Activated naive CD8-positive, alpha-beta T cell treated with anti-CD3 and anti-CD28 coated beads, Interleukin-2, amount 50 U/mL, for 24 hours (primary cell): ENCODE results near the gene TSPEAR.
"Not testable (repeated sequence)": the region's sequence is repeated elsewhere in the genome, so short reads cannot be mapped to it uniquely, and the experiment has no call there.

Experiments used
- ATAC-seq: fragments of 150-1000 bp; cut with Tn5 transposase; one replicate; pipeline ENCODE4 v1.10.0; 2021
- DNase-seq: peaks from one replicate; pipeline ENCODE4 v3.0.0; 2021
- H3K27ac Mint-ChIP-seq: one replicate; pipeline ENCODE4 v1.8.0; 2021; ENCODE audit warnings: mild to moderate bottlenecking, mixed read lengths
- H3K27me3 Mint-ChIP-seq: one replicate; pipeline ENCODE4 v1.8.0; 2021; ENCODE audit warnings: mixed read lengths
- H3K36me3 Mint-ChIP-seq: one replicate; pipeline ENCODE4 v1.8.0; 2021; ENCODE audit warnings: low read depth, mixed read lengths
- H3K4me1 Mint-ChIP-seq: one replicate; pipeline ENCODE4 v1.8.0; 2021; ENCODE audit warnings: mixed read lengths
- H3K4me3 Mint-ChIP-seq: one replicate; pipeline ENCODE4 v1.8.0; 2021; ENCODE audit warnings: mild to moderate bottlenecking, moderate library complexity, mixed read lengths
- H3K9me3 Mint-ChIP-seq: one replicate; pipeline ENCODE4 v1.8.0; 2021; ENCODE audit warnings: mixed read lengths

Gene TSPEAR

GRCh38 chr21:44568667-44569556 lies 142.5 kb downstream of the TSPEAR start:
- no peaks in the 10 kb centered on the region for H3K27me3 Mint-ChIP-seq
- DNase-seq (no peak), ATAC-seq (no peak)
- no peaks in the 10 kb centered on the region for H3K36me3 Mint-ChIP-seq
- no peaks in the 10 kb centered on the region for H3K9me3 Mint-ChIP-seq
- H3K4me3 Mint-ChIP-seq = no peak overlapping the region
- H3K27ac Mint-ChIP-seq = no peak overlapping the region
- H3K4me1 Mint-ChIP-seq = peaks cover 15% of the 10 kb centered on the region

GRCh38 chr21:44568261-44568660 lies 143.1 kb downstream of the TSPEAR start:
- Mint-ChIP-seq H3K27ac (no peak overlapping the region), H3K4me3 (no peak overlapping the region), H3K4me1 (peaks cover 15% of the 10 kb centered on the region), H3K36me3 (no peaks in the 10 kb centered on the region), H3K9me3 (no peaks in the 10 kb centered on the region), H3K27me3 (no peaks in the 10 kb centered on the region)
- no peak for ATAC-seq
- no peak for DNase-seq

GRCh38 chr21:44567481-44568171 lies 143.7 kb downstream of the TSPEAR start:
- no peaks in the 10 kb centered on the region for H3K36me3 Mint-ChIP-seq
- H3K27ac Mint-ChIP-seq = no peak overlapping the region
- no peak overlapping the region for H3K4me3 Mint-ChIP-seq
- DNase-seq = no peak
- no peaks in the 10 kb centered on the region for H3K9me3 Mint-ChIP-seq
- H3K4me1 Mint-ChIP-seq = peaks cover 15% of the 10 kb centered on the region
- H3K27me3 Mint-ChIP-seq = no peaks in the 10 kb centered on the region
- no peak for ATAC-seq

- Mint-ChIP-seq H3K36me3 (peaks cover 2% of the 10 kb centered on the region), H3K9me3 (peaks cover 8% of the 10 kb centered on the region), H3K27me3 (no peaks in the 10 kb centered on the region), H3K27ac (no peak overlapping the region), H3K4me3 (no peak overlapping the region), H3K4me1 (peaks cover 15% of the 10 kb centered on the region)
- DNase-seq = no peak
- no peak for ATAC-seq
These were observed 145.0 kb downstream of the TSPEAR start for GRCh38 chr21:44566403-44566802.

- Mint-ChIP-seq H3K36me3 (peaks cover 5% of the 10 kb centered on the region), H3K4me1 (peaks cover 15% of the 10 kb centered on the region), H3K27me3 (no peaks in the 10 kb centered on the region), H3K9me3 (peaks cover 14% of the 10 kb centered on the region), H3K4me3 (no peak overlapping the region), H3K27ac (peak overlapping the region; percentile 70)
- ATAC-seq (no peak), DNase-seq (no peak)
These were observed 146.3 kb downstream of the TSPEAR start for GRCh38 chr21:44564886-44565598.

- Mint-ChIP-seq H3K4me3 (no peak overlapping the region), H3K4me1 (peaks cover 15% of the 10 kb centered on the region), H3K9me3 (peaks cover 14% of the 10 kb centered on the region), H3K36me3 (peaks cover 5% of the 10 kb centered on the region), H3K27ac (no peak overlapping the region), H3K27me3 (no peaks in the 10 kb centered on the region)
- ATAC-seq = no peak
- no peak for DNase-seq
These were observed 147.3 kb downstream of the TSPEAR start for GRCh38 chr21:44564099-44564498.

GRCh38 chr21:44558695-44559094 lies 152.7 kb downstream of the TSPEAR start, which contains the start of gene KRTAP10-3:
Gene KRTAP10-3, minus strand, starts transcription at chr21:44558795. Its CDS starts 80 bp downstream, at chr21:44558715.
- no peaks in the 10 kb centered on the region for H3K4me1 Mint-ChIP-seq
- H3K36me3 Mint-ChIP-seq = peaks cover 5% of the 10 kb centered on the region
- peaks cover 9% of the 10 kb centered on the region for H3K27me3 Mint-ChIP-seq
- DNase-seq (no peak), ATAC-seq (no peak)
- peaks cover 22% of the 10 kb centered on the region for H3K9me3 Mint-ChIP-seq
- H3K4me3 Mint-ChIP-seq = no peak within 1 kb of the TSS
- no peak within 1 kb of the TSS for H3K27ac Mint-ChIP-seq

- ATAC-seq, H3K36me3 Mint-ChIP-seq, H3K27me3 Mint-ChIP-seq, H3K27ac Mint-ChIP-seq, DNase-seq, H3K4me1 Mint-ChIP-seq, H3K4me3 Mint-ChIP-seq: not testable (repeated sequence)
- H3K9me3 Mint-ChIP-seq = peaks cover 24% of the 10 kb centered on the region
These were observed 153.1 kb downstream of the TSPEAR start for GRCh38 chr21:44558329-44558675.

- peaks cover 9% of the 10 kb centered on the region for H3K27me3 Mint-ChIP-seq
- H3K9me3 Mint-ChIP-seq = peaks cover 26% of the 10 kb centered on the region
- ATAC-seq (no peak), DNase-seq (no peak)
- H3K36me3 Mint-ChIP-seq = peaks cover 5% of the 10 kb centered on the region
- H3K4me3 Mint-ChIP-seq = no peak overlapping the region
- H3K27ac Mint-ChIP-seq = no peak overlapping the region
- H3K4me1 Mint-ChIP-seq = no peaks in the 10 kb centered on the region
These were observed 153.7 kb downstream of the TSPEAR start for GRCh38 chr21:44557491-44558328.

GRCh38 chr21:44556879-44557278 lies 154.5 kb downstream of the TSPEAR start:
- Mint-ChIP-seq H3K27me3 (peaks cover 9% of the 10 kb centered on the region), H3K27ac (no peak overlapping the region), H3K4me1 (no peaks in the 10 kb centered on the region), H3K9me3 (peaks cover 20% of the 10 kb centered on the region), H3K4me3 (no peak overlapping the region), H3K36me3 (peaks cover 3% of the 10 kb centered on the region)
- DNase-seq (no peak), ATAC-seq (no peak)

GRCh38 chr21:44555200-44555875 lies 156.0 kb downstream of the TSPEAR start:
- Mint-ChIP-seq H3K4me3 (no peak overlapping the region), H3K4me1 (no peaks in the 10 kb centered on the region), H3K9me3 (peaks cover 13% of the 10 kb centered on the region), H3K27me3 (peaks cover 11% of the 10 kb centered on the region), H3K36me3 (no peaks in the 10 kb centered on the region), H3K27ac (no peak overlapping the region)
- DNase-seq (no peak), ATAC-seq (no peak)

- Mint-ChIP-seq H3K9me3 (peaks cover 14% of the 10 kb centered on the region), H3K4me3 (no peak overlapping the region)
These were observed 158.7 kb downstream of the TSPEAR start for GRCh38 chr21:44552681-44553080.

GRCh38 chr21:44552136-44552535 lies 159.2 kb downstream of the TSPEAR start:
- Mint-ChIP-seq H3K4me1 (peaks cover 11% of the 10 kb centered on the region), H3K27me3 (peaks cover 8% of the 10 kb centered on the region), H3K27ac (no peak overlapping the region), H3K9me3 (peaks cover 19% of the 10 kb centered on the region), H3K4me3 (no peak overlapping the region), H3K36me3 (peaks cover 8% of the 10 kb centered on the region)
- ATAC-seq = no peak
- no peak for DNase-seq

More at GRCh38 chr21:44552681-44553080, 158.7 kb downstream of the TSPEAR start:
- no peak for ATAC-seq
- peaks cover 5% of the 10 kb centered on the region for H3K4me1 Mint-ChIP-seq
- peaks cover 9% of the 10 kb centered on the region for H3K27me3 Mint-ChIP-seq
- DNase-seq = no peak
- no peak overlapping the region for H3K27ac Mint-ChIP-seq
- peaks cover 2% of the 10 kb centered on the region for H3K36me3 Mint-ChIP-seq
